ENCODE measurements around the gene SLC9A1. TPM values are rescaled to one million over a fixed set of nuclear protein-coding genes. Genes with fewer than 3 reads are reported as not detected.
"Not testable (repeated sequence)": the region's sequence is repeated elsewhere in the genome, so short reads cannot be mapped to it uniquely, and the experiment has no call there.

SLC9A1 gene
- polyA plus RNA-seq (ENCODE audit: insufficient read length in 10 of 10) = 10 to 100 TPM in 9 of 10 donors, 1 to 10 TPM in 1; 10.0 to 19.9 (median 15.3) TPM
- long read RNA-seq, donor 1 = 0 reads
- long read RNA-seq, donor 2, full-length matches to known transcripts = 1 of 1 reads
- long read RNA-seq, donor 2, partial matches to known transcripts = 0 of 1 reads
- long read RNA-seq, donor 2, other reads (novel, unspliced or antisense) = 0 of 1 reads
- long read RNA-seq, donor 3 = 0 reads
- long read RNA-seq, donor 4 = 0 reads
- long read RNA-seq, donor 5, full-length matches to known transcripts = 2 of 2 reads
- long read RNA-seq, donor 5, partial matches to known transcripts = 0 of 2 reads
- long read RNA-seq, donor 5, other reads (novel, unspliced or antisense) = 0 of 2 reads
- long read RNA-seq, donor 6, full-length matches to known transcripts = 1 of 1 reads
- long read RNA-seq, donor 6, partial matches to known transcripts = 0 of 1 reads
- long read RNA-seq, donor 6, other reads (novel, unspliced or antisense) = 0 of 1 reads
- long read RNA-seq, donor 7, partial matches to known transcripts = 0 of 1 reads
- long read RNA-seq, donor 7, other reads (novel, unspliced or antisense) = 0 of 1 reads
- long read RNA-seq, donor 8 = 0 reads
- long read RNA-seq, donor 9 = 0 reads

DNA sequence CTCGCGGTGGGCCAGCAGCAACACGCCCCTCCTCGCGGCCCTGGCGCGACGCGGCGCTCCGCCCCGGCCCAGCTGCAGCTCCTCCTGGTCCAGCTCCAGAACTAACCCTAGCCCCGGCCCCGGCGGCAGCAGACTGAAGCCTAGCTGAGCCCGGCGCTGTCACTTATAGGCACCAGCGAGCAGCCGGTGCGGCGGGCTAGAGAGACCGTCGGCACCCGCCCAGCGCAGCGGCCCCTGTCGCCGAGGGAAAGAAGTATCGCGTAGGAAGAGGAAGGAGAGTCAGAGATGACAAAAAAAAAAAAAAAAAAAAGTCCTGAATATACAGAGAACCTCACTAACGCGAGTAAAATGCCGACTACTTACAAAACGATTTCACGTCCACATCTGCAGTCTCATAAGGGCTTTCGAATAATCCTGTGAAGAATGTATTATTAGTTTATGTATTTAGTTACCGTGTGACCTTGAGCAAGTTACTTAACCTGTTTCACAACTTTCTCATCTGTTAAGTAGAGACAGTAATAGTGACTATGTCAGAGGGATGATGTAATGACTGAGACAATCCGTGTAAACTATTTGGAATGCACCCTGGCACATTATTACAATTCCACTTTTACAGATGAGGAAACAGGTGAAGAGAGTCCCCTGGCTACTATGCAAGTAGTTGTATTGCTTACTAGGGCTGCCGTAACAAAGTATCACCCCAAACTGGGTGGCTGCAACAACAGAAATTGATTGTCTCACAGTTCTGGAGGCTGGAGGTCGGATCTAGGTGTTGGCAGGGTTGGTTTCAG is at the start of gene SLC9A1:
SLC9A1 (minus strand) TSS at position 135 of the 791 bp plus-strand sequence. CDS start 791 bp downstream, outside the sequence.
- peak; percentile 92 to 97 (median 96) for DNase-seq

DNA sequence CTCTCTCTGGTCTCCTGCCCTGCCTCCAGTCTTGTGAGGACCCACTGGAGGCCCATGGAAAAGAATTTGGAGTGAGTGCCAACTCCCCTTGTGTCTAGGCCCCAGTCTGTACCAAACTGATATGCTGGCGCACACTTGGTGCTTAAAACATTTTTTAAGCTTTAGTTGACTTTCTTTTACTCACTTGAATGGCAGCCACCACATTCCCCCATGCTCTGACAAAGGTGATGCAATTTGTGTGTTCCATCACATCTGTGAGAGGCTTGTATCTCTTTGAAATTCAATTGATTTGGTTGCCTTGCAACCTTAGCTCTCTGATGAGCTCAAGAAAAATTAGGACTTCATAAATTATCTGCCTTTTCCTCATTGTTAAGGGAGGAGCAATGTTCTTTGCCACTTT is 49.0 kb upstream of the SLC9A1 start:
- DNase-seq = no peak

GRCh38 chr1:27201295-27201694 is 46.4 kb upstream of the SLC9A1 start:
- DNase-seq = no peak

DNA sequence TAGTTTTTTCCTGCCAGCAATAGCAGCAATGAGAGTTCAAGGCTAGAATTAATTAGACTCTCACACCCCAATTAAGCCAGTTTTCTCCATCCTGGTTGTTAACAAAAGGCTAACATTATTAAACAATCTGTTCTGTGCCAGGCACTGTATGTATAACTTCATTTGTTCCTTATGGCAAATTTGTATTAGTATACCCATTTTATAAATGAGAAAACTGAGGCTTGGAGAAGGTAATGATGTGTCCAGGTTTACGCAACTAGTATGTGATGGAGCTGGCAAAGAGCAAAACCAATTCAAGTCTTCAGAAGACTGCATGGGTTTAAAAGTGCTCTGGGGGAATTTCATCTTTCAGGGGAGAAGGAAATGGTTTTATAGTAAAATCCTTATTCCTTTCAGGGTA is 38.3 kb upstream of the SLC9A1 start:
- DNase-seq = no peak

DNA sequence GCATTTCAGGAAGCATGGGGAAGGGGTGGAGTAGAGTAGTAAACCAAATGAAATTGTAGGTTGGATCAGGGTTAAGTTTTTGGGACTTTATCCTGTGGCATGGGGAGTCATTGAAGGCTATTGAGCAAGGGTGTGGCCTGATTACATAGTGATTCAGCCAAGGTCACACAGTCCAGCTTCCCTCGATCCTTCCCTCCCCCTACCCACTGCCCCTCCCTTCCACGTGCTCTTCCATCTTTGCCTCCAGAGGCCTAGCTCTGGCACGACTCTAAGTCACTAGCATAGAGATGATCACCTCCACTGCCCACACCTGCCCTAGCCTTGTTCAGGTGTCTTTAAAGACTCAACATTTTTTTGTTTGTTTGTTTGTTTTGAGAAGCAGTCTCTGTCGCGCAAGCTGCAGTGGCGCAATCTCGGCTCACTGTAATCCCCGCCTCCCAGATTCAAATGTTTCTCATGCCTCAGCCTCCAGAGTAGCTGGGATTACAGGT is 37.2 kb upstream of the SLC9A1 start:
- DNase-seq = no peak

DNA sequence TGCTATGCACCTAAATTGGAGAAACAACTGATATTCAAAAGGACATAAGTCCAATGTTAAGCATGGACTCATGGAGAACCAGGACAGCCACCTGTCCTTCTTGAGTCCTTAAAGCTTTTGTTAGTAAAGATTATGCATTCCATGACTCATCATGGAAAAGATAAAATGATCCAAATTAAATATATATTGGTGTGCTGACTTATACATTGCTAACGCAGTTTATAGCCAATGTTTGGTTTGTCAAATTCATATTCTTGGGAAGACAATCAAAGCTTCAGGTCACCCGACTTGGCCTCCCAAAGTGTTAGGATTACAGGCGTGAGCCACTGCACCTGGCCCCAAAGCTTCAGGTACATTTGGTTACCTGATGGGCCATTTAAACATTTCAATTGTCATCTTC is 29.7 kb upstream of the SLC9A1 start:
- not testable (repeated sequence) for DNase-seq

DNA sequence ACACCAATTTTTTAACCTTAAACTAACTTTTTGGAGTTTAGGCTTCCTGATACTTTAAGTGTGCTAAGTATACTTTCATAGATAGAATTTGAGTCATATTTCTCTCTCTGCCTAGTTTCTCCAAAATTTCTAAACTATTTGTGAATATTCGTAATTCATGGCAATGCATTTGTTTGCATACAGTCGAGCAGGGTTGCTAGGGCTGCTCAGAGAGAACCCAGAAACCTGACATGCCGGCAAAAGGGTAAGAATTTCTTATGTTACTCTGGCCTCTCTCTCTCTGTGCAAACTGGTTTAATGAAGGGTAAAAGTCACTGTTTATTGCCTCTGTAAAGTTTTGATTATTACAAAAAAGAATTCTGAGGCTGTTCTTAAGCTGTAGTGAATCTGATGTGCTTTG is 25.1 kb upstream of the SLC9A1 start:
- DNase-seq = no peak

- no peak for DNase-seq
These were observed 24.5 kb upstream of the SLC9A1 start for GRCh38 chr1:27179379-27179778.

- no peak for DNase-seq
These were observed 22.0 kb upstream of the SLC9A1 start for GRCh38 chr1:27176954-27177353.

GRCh38 chr1:27176323-27176722 is 21.4 kb upstream of the SLC9A1 start:
- no peak for DNase-seq

DNA sequence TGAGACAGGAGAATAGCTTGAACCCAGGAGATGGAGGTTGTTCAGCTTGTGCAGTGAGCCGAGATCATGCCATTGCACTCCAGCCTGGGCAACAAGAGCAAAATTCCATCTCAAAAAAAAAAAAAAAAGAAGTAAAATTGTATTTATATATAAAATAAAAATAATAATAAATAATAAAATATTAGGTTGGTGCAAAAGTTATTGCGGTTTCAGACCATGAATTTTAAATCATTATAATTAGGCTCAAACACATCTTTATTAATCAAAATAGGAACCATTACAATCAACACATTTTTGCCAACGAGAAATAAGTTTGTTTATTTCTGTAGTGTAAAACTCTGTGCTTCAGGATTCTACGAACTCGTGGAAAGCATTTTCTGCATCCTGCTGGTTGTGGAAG is 18.1 kb upstream of the SLC9A1 start:
- DNase-seq = not testable (repeated sequence)

- no peak for DNase-seq
These were observed 12.0 kb upstream of the SLC9A1 start for GRCh38 chr1:27166929-27167328.

- DNase-seq = no peak
These were observed 11.5 kb upstream of the SLC9A1 start for GRCh38 chr1:27166351-27166802.

- DNase-seq = no peak
These were observed 8.2 kb upstream of the SLC9A1 start for GRCh38 chr1:27163093-27163492.

DNA sequence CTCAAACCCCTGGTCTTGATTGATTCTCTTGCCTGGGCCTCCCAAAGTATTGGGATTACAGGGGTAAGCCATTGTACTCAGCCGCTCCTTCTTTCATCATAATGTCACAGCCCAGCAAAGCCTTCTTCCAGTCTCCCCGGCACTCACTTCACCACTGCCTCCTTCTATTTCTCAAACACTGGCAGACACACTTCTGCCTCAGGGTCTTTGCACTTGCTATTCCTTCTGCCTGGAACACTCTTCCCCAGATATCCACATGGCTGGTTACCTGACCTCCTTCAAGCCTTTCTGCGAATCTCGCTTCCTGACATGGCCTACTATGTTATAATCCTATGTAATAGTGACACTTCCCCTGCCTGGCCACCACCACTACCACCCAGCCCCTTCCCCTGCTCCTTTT is 7.2 kb upstream of the SLC9A1 start:
- no peak for DNase-seq

DNA sequence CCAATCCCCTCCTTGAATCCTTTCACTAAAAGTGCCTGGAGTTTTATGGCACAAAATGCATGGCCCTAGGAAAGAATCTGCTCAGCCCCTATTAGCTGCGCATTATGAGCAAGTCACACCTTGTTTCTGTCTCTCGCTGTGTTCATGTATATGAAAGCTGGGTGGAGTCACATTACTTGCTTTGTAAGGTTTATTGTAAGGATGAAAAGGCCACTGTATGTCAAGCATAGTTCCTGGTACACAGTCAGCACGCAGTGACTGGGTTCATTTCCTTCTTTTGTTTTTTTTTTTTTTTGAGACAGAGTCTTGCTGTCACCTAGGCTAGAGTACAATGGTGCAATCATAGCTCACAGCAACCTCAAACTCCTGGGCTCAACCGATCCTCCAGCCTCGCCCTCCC is 6.7 kb upstream of the SLC9A1 start:
- DNase-seq = no peak

- no peak for DNase-seq
These were observed 2.3 kb upstream of the SLC9A1 start for GRCh38 chr1:27157194-27157593.

DNA sequence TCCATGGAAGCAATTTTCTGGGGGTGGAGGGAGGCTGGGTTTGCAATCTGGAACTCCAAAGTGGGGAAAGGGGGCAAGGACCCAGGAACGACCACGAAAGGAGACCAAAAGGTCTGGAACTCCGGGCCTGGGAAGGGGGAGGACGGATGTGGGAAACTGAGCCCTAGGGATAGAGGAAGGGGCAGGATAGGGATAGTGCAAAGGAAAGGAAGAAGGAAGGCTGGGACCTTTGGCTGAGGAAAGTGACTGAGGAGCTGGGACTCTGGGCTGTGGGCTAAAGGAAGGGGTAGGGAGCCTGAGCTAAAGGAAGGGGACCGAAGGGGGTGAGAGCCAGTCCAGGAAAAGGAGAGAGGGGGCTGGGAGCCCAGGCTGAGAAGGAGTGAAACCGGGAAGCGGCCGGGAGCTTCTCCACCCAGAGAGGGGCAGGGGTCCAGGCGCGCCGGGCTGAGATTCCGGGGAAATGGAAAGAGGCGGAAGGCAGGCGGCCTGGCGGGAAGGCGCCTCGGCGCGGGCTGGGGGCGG is 395 bp downstream of the SLC9A1 start:
- no peak for DNase-seq

- no peak for DNase-seq
These were observed 982 bp downstream of the SLC9A1 start for GRCh38 chr1:27153927-27154358.

DNA sequence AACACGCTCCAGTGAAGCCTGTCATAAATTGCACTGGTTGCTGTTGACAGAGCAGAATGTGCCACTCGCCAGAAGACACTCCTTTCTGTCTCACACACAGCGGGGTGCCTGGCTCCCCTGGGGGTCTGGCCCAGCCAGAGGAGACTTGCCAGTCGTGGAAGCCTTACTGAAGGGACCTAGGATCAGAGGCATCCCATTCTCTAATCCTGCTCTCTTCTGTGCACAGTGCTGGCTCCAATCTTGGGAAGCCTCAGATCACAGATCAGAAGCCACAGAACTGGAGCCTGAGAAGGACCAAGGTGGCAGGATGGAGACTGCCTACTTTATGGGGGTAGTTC is 1.4 kb downstream of the SLC9A1 start:
- no peak for DNase-seq

GRCh38 chr1:27152829-27153548 is 1.9 kb downstream of the SLC9A1 start:
- peak in 1 of 3 donors; percentile 46 for DNase-seq
